Measurements from ENCODE around the gene CAV3.

DNA sequence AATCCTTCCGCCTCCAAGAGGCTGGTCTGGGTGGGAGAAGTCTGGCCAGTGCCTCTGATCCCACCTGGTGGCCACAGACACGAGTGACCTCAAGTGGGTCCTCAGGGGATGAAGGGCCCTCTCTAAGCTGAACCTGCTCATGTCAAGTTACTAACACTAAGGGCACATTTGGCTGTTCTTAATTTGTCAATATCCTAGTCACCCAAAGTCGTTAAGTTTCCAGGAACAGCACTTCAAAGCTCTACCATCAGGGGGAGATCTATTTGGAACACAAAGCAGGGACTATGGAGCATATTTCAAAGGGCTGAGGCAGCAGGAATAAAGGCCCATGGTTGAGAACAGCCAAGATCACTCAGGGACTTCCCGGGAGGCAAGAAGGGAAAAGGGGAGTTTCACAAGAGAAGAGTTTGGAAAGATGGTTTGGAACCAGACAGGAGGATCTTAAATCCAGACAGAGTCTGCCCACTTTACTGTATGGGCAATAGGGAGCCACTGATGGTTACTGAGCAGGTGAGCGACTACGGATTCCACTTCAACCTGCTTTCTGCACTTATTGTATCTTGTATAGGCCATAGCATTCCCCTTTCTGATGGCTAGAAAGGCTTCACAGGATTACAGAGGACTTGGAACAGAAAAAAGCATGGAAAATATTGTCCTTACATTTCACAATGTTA lies 22.1 kb downstream of the CAV3 start:
- TF ChIP-seq, protein P1, sequence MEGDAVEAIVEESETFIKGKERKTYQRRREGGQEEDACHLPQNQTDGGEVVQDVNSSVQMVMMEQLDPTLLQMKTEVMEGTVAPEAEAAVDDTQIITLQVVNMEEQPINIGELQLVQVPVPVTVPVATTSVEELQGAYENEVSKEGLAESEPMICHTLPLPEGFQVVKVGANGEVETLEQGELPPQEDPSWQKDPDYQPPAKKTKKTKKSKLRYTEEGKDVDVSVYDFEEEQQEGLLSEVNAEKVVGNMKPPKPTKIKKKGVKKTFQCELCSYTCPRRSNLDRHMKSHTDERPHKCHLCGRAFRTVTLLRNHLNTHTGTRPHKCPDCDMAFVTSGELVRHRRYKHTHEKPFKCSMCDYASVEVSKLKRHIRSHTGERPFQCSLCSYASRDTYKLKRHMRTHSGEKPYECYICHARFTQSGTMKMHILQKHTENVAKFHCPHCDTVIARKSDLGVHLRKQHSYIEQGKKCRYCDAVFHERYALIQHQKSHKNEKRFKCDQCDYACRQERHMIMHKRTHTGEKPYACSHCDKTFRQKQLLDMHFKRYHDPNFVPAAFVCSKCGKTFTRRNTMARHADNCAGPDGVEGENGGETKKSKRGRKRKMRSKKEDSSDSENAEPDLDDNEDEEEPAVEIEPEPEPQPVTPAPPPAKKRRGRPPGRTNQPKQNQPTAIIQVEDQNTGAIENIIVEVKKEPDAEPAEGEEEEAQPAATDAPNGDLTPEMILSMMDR (IDR thresholded peaks at IDR 0.05), result no peak
- TF ChIP-seq EP300 (IDR thresholded peaks at IDR 0.05) (no peak), POLR2A (IDR thresholded peaks at IDR 0.05) (no peak)

Data from stomach (tissue), 4 donors.